Measurements from ENCODE around the gene ZKSCAN4.

The ZKSCAN4 gene

DNA sequence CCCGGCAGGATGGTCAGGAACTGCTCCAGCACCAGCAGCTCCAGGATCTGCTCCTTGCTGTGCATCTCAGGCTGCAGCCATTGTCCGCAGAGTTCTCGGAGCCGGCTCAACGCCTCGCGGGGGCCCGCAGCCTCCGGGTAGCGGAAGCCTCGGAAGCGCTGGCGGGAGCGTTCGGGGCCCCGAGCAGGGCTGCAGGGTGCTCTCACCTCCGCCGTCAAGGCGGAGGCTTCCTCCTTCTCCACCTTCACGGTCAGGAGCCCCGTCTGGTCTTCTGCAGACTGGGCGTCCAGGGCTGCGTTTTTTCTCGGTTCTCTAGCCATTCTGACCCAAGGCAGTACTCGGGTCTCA, 434 bp downstream of the ZKSCAN4 start:
- no peak for DNase-seq (ENCODE audit: extremely low spot score, insufficient read length, low read depth)
- FAIRE-seq: no peak

DNA sequence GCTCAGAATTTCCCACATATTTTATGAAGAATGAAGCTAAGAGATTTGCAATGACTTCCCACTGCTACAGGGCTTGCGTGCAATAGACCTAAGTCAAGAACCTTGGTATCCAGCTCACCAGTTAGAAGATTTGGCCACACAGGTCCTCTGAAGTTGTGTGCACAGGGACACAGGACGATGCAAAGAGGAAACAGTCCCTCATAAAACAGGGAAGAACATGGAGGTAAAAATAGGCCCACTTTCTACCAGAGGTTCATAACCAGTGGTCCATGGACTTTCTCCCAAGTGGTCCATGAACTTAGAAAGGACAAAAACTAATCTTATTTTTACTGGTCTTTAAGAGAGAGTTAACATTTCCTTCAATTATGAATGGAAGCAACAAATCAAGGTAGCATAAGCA, 1.3 kb downstream of the ZKSCAN4 start:
- FAIRE-seq: no peak
- DNase-seq (ENCODE audit: extremely low spot score, insufficient read length, low read depth): no peak

DNA sequence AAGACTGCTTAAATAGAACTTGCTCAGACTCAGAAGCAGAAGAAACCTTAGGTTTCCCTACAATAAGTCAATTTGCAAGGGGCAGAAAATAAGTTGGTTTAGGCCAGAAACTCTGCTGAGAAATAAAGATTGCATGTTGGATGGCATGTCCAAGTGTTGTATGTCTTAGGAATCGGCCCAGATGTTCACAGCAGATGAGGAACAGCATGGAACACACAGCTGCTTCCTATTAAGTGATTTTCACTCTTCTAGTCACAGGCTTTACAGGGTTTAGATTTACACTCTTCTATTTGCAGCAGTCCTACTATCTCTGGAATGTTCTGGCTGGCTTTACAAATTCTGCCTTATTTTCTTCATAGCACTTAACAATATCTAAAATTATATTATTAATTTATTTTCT, 3.2 kb downstream of the ZKSCAN4 start:
- DNase-seq (ENCODE audit: extremely low spot score, insufficient read length, low read depth): no peak
- FAIRE-seq: no peak

DNA sequence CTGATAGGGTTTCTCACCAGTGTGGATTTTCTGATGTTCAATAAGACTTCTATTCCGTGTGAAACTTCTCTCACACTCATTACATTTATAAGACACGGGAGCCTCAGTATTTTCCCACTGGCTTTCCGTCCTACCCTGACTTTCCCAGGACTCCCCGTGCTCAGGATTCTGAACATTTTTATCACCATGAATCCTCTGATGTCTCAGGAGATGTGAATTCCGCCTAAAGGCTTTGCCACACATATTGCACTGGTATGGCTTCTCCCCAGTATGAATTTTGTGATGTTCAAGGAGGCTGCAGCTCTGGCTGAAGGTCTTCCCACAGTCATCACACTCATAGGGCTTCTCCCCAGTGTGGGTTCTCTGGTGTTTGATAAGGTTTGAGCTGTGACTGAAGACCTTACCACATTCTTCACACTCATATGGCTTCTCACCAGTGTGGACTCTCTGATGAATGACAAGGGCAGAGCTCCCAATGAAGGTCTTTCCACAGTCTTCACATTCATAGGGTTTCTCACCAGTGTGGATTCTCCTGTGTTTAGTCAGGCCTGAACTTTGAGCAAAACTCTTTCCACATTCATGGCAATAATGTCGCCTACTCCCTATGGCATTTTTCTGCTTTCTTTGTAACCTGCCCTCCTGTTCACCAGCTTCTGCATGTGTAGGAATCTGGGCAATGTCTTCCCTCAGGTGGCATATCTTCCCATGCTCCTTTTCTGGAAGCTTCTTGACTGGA, 6.7 kb downstream of the ZKSCAN4 start:
- no peak for DNase-seq (ENCODE audit: extremely low spot score, insufficient read length, low read depth)
- no peak for FAIRE-seq

DNA sequence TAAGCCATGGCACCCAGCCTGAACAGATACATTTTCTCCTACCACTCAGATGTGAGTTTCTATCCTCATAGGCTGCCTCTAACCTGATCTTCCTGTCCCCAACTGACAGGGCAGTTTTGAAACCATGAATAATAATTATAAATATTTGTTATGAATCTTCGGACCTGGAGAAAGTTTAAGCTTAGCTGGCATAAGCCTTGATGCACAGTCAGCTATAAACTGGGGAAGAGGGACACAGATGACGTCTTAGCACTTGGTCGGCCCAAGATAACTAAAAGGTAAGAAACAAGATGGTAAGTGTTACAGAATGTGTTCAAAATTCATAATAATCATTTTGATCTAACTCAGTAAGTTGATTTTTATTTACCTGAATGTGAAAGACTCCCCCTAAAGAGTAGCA, 8.1 kb downstream of the ZKSCAN4 start:
- no peak for FAIRE-seq
- DNase-seq (ENCODE audit: extremely low spot score, insufficient read length, low read depth): no peak

- FAIRE-seq (no peak), DNase-seq (ENCODE audit: extremely low spot score, insufficient read length, low read depth) (no peak)
These were observed 11.6 kb downstream of the ZKSCAN4 start for GRCh38 chr6:28240471-28240870.

GRCh38 chr6:28239636-28240035, 12.4 kb downstream of the ZKSCAN4 start:
- DNase-seq (ENCODE audit: extremely low spot score, insufficient read length, low read depth): no peak
- FAIRE-seq: peak; percentile 63

- no peak for FAIRE-seq
- DNase-seq (ENCODE audit: extremely low spot score, insufficient read length, low read depth): no peak
These were observed 16.1 kb downstream of the ZKSCAN4 start for GRCh38 chr6:28235912-28236452.

DNA sequence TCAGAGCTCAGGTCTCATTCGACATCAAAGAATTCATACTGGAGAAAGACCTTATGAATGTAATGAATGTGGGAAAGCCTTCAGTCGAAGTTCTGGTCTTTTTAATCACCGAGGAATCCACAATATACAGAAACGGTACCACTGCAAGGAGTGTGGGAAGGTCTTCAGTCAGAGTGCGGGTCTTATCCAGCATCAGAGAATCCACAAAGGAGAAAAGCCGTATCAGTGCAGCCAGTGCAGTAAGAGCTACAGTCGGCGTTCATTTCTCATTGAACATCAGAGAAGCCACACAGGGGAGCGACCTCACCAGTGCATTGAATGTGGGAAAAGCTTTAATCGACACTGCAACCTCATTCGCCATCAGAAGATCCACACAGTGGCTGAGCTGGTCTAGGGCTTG, 19.3 kb downstream of the ZKSCAN4 start:
- no peak for FAIRE-seq

DNA sequence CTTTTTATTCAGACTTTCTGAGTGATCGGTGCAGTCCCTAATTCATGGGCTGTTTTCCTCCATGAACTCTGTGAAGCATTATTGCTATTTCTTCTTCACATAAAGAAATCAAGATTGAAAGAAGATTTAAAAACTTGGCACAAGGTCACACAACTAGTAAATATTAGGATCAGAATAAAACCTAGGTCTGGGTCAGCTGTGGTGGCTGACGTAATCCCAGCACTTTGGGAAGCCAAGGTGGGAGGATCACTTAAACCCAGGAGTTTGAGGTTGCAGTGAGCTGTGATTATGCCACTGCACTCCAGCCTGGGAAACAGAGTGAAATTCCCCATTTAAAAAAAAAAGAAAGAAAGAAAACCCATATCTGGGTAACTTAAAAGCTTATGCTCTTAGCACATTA, 25.6 kb downstream of the ZKSCAN4 start:
- DNase-seq (ENCODE audit: extremely low spot score, insufficient read length, low read depth) (no peak), FAIRE-seq (no peak)

More for the DNA sequence above, 19.3 kb downstream of the ZKSCAN4 start:
- no peak for DNase-seq (ENCODE audit: extremely low spot score, insufficient read length, low read depth)

- FAIRE-seq (peak; percentile 77), DNase-seq (ENCODE audit: extremely low spot score, insufficient read length, low read depth) (peak; percentile 45)
These were observed 26.8 kb downstream of the ZKSCAN4 start, which contains the start of gene ZSCAN9 for GRCh38 chr6:28225056-28225834. Gene ZSCAN9 (plus strand): TSS chr6:28225275. CDS start chr6:28227085, 1,810 bp downstream.

DNA sequence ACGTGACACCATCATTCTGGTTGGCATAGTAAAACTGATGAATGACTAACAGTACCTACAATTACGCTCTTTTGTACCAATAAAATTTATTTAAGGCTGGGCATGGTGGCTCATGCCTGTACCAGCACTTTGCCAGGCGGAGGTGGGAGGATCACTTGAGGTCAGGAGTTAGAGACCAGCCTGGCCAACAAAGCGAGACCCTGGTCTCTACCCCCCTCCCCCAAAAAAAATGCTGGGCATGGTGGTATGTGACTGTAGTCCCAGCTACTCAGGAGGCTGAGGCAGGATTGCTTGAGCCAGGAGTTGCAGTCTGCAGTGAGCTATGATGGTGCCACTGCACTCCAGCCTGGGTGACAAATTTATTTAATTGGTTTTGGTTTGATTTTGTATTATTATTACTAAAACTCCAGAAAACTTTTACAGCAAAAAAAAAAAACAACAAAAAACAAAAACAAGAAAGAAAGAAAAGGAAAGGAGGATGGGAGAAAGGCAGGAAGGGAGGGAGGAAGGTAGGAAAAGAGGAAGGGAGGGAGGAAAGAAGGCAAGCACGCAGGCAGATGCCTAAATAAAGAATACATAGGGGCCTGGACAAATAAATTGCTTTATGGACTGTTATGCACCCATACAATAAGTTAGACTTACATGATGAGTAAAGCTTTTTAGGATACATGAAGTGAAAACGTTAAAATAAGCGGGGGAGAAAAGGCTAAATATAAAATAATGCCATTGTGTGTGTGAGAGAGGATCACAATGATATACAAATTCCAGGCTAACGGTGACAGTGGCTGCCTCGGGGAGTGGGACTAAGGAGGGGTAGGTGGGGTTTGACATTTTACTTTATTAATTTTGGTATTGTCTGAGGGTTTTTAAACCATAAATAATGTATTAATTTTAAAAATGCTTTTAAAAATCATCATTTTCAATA, 27.7 kb downstream of the ZKSCAN4 start:
- FAIRE-seq: no peak
- no peak for DNase-seq (ENCODE audit: extremely low spot score, insufficient read length, low read depth)

GRCh38 chr6:28220257-28221133, 31.6 kb downstream of the ZKSCAN4 start:
- FAIRE-seq (no peak), DNase-seq (ENCODE audit: extremely low spot score, insufficient read length, low read depth) (no peak)

DNA sequence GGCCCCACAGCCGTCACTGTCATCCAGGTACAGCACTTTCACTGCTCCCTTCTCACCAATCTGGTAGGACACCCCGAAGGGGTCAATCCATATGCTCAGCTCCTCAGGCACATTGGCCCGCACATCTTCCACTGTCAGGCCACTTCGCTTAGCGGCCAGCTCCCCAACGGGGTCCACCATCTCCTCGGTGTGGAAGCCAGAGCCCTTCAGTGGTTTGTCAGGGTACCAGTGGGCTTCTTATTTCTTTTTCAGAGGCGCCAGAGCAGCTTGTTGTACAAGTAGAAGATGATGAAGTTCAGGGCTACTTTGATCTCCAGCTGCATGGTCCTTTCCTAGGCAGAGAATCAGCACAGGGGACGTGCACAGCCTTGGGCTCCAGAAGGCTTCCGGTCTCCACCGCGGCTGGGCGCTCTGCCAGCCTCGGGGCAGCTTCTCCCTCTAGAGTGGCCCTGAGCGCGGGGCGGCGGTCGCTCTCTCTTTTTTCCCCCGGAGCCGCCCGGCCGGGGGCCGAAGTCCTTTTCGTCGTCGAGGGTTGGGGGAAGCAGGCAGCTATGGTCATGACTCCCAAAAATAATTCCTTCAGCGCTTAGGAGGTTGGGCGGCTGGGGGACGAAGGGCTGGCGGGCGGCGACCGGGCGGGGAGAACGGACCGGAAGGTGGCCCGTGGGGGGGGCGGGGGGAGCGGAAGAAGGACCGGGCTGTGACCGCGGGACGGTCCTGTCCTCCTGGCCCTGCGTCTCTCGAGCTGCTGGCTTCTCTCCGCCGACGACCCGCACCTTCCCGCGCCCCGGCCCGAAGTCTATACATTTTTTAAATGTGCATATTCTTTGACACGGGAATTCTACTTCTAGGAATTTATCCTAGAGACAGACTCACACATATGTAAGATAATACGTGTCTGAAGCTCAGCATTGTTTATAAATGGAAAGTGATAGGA, 33.5 kb downstream of the ZKSCAN4 start:
- peak; percentile 85 for FAIRE-seq
- DNase-seq (ENCODE audit: extremely low spot score, insufficient read length, low read depth): peak; percentile 37

DNA sequence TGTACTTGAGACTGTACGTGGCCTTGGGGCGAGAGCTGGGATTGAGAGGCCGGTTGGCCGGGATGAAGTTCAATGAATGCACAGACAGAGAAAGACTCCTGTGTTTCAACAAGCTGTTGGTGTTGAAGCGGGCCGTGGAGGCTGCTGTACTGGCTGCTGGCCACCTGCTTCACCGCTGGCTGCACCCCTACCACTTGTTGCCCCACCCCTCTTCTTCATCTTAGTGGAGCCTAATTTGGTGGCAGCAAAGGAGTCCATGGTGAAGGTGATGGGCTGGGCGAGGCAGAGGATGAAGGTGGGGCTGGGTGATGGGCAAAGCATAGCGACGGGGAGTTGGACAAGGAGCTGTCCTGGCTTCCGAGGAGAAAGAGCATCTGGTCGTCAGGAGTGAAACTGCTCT, 34.2 kb downstream of the ZKSCAN4 start:
- FAIRE-seq (no peak), DNase-seq (ENCODE audit: extremely low spot score, insufficient read length, low read depth) (no peak)

DNA sequence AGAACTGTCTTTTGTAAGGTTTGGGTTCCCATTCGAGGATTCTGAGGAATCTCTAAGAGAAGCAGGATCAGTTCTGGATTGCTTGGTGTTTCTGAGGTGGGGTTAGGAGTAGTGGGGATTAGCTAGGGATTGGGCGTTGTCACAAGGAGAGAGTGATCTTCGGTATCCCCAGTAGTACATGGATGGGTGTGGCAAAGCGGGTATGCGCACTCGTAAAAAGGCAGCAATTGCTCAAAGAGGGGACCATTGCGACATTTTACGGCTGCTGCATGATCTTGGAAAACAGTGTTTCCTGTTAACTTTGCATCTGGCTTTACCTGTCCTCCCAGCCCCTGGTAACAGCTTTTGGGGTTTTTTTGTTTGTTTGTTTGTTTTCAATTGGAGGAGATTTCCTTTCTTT, 36.6 kb downstream of the ZKSCAN4 start:
- FAIRE-seq: no peak

DNA sequence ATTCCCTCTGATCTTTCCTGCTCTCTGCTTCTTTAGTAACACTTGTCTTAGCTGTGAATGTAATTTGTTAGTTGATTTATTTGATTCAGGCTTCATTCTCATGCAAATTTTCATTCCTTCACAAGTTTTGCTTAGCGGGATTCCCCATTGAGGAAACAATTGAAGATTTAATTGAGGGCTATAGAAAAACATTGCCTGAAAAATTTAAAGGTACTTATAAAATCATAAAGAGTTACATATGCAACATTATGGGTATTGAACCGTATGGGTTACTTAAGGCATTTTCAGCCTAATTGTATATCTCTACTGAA, 38.9 kb downstream of the ZKSCAN4 start:
- DNase-seq (ENCODE audit: extremely low spot score, insufficient read length, low read depth) (no peak), FAIRE-seq (no peak)

More for the DNA sequence above, 36.6 kb downstream of the ZKSCAN4 start:
- no peak for DNase-seq (ENCODE audit: extremely low spot score, insufficient read length, low read depth)

GRCh38 chr6:28212510-28213212, 39.4 kb downstream of the ZKSCAN4 start:
- FAIRE-seq: peak; percentile 74

More at GRCh38 chr6:28212510-28213212, 39.4 kb downstream of the ZKSCAN4 start:
- DNase-seq (ENCODE audit: extremely low spot score, insufficient read length, low read depth): peak; percentile 29

Measured in GM18507 (cell line).